Kidney epithelial cell (primary cell): ENCODE results near the gene CEBPB. TPM values are rescaled to one million over a fixed set of nuclear protein-coding genes. Genes with fewer than 3 reads are reported as not detected.

Source experiments
- DNase-seq: peaks from one replicate; pipeline ENCODE4 v3.0.0-alpha.2; 2010; ENCODE audit warnings: low read depth
- H3K27me3 ChIP-seq: 2 replicates; pipeline ENCODE4 v1.6.0; 2011; ENCODE audit warnings: low read length; ENCODE audit not compliant: control insufficient read depth, insufficient read depth
- H3K36me3 ChIP-seq: 2 replicates; pipeline ENCODE4 v1.5.1; 2011; ENCODE audit warnings: low read length; ENCODE audit not compliant: control insufficient read depth, insufficient read depth
- H3K4me3 ChIP-seq: 2 replicates; pipeline ENCODE4 v1.5.1; 2011; ENCODE audit warnings: low read depth, mild to moderate bottlenecking, control low read depth, low read length
- CTCF ChIP-seq: IDR thresholded peaks from 2 replicates; pipeline ENCODE4 v1.5.1; 2011; ENCODE audit warnings: mild to moderate bottlenecking, moderate library complexity, low read length, control low read depth, inconsistent platforms; ENCODE audit not compliant: insufficient read depth, poor library complexity, severe bottlenecking
- total RNA-seq: library from RNA; depleted of rRNA; stranded (reverse); fragments of >200 nt; gene quantifications from 2 replicates; pipeline ENCODE4 v1.2.3, GENCODE V29; 2015

CEBPB gene
- total RNA-seq, 1 donor from 2014 or later = 105 TPM

- H3K4me3 ChIP-seq = no peak overlapping the region
- H3K27me3 ChIP-seq = no peaks in the 10 kb centered on the region
- H3K36me3 ChIP-seq = no peaks in the 10 kb centered on the region
- no peak for TF ChIP-seq CTCF
- DNase-seq = no peak
Observed at GRCh38 chr20:50230871-50231560, 40.4 kb downstream of the CEBPB start.

GRCh38 chr20:50231854-50232253 is 41.2 kb downstream of the CEBPB start:
- no peaks in the 10 kb centered on the region for H3K27me3 ChIP-seq
- H3K36me3 ChIP-seq = no peaks in the 10 kb centered on the region
- H3K4me3 ChIP-seq = no peak overlapping the region
- TF ChIP-seq CTCF = no peak
- no peak for DNase-seq

GRCh38 chr20:50232651-50233324 is 42.2 kb downstream of the CEBPB start:
- no peaks in the 10 kb centered on the region for H3K27me3 ChIP-seq
- H3K4me3 ChIP-seq = no peak overlapping the region
- no peak for TF ChIP-seq CTCF
- H3K36me3 ChIP-seq = no peaks in the 10 kb centered on the region
- no peak for DNase-seq

GRCh38 chr20:50233325-50234212 is 42.9 kb downstream of the CEBPB start:
- Histone ChIP-seq H3K36me3 (no peaks in the 10 kb centered on the region), H3K4me3 (no peak overlapping the region), H3K27me3 (no peaks in the 10 kb centered on the region)
- no peak for TF ChIP-seq CTCF
- DNase-seq = no peak

- no peak overlapping the region for H3K4me3 ChIP-seq
- TF ChIP-seq CTCF = no peak
- no peak for DNase-seq
- no peaks in the 10 kb centered on the region for H3K27me3 ChIP-seq
- H3K36me3 ChIP-seq = no peaks in the 10 kb centered on the region
Observed at GRCh38 chr20:50234288-50234687, 43.7 kb downstream of the CEBPB start.
